ENCODE results near the gene NDUFB6.
A peak's percentile ranks its signal among the peaks of the same experiment; 100 is the strongest.
"Not testable (repeated sequence)": the region's sequence is repeated elsewhere in the genome, so short reads cannot be mapped to it uniquely, and the experiment has no call there.

The NDUFB6 gene

DNA sequence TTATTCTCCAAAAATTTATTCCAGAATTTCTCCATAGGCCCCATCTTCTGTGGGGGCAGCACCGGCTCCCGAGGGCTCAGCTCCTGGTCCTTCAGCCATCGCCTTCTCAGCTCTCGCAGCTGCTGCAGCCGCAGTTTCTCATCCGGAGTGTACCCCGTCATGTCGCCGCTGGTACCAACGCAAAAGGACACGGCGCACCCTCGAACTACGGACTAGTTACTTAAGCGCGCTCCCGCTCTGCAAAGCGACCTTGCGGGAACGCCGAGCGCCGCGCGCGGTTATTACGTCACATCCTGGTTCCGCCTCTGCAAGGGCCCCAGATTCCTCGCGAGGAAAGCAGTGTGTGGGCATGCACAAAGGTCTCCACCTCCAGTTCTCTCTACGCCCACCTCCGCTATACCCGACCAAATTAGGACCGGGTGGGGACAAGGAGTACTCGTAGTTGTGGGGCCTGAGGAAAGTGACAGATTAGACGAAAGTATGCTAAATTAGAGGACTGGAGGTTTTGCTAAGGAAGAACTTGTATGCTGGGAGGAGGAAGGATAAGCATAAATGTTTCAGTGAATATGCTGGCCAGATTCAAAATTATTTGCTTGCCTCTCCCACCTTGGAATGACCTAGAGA is at the start of gene NDUFB6:
NDUFB6 (minus strand) TSS at position 260 of the 624 bp plus-strand sequence; CDS start at position 161, 99 bp downstream.
- peak; percentile 94 to 96 for DNase-seq

DNA sequence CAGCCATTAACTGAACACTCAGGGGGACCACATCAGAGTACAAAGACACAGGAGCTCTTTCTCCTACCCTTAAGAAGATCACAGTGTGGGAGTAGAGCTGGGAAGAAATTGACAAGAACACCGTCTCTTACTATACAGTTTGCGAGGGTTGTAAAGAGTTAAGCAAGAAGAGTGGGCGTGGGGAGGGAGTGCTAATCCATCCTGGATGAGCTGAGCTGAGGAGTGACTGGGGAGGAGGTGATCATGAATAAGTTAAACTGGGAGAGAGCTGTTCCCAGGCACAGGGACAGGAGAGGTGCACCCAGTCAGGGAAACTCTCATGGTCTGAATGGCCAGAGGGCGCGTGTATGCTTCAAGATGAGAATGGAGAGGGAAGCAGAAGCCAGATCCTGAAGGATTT is 45.3 kb upstream of the NDUFB6 start:
- DNase-seq, result no peak

DNA sequence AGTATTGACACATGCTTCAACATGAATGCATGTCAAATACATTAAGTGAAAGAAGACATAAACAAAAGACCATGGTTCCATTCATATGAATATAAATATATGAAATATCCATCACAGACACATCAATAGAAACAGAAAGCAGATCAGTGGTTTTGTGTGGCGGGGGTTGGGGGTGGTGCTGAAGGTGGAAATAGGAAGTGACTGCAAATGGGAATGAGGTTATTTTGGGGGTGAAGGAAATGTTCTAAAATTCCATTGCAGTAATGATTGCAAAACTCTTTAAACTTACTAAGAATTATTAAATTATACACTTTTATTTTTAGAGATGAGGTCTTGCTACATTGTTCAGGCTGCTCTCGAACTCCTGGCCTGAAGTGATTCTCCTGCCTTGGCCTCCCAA is 33.9 kb upstream of the NDUFB6 start:
- no peak for DNase-seq

DNA sequence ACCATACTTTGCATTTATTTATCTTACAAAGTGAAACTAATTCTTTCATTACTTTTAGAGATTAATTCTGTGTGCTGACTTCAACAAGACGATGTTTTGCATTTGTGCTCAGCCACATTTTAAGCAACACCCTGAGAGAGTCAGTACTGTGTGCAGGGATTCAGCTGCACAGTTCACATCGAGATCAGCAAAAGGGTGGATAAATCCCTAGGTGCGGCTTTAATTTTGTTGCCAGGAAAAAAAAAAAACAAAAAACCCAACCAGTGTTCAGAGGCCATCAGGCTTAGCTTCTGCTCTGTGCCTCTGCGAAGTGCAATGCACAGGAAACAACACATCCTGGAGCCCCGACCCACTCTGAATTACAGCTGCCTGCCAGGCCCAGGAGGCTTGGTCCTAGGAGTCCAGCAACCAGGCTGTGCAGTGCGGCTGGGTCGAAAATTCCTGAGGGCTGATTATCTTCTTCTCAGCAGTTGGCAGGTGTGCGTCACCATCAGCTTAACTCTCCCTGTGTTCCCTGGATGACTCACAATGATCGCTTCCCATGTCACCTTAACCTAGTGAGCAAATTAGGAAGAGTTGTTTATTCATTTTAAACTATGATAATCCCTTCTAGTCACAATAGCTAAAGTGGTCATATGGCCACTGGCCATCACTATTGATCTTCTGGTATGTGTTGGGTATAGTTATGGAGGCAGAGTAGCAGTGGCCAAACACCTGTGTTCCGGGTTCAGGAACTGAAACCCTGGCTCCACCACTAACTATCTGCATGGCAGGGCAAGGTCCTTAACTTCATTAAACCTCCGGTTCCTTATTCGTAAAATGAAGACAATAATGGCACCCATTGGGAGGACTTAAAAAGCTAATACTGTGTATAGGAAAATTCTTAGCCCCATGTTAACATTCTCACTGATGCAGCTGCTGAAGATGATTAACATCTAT is 31.2 kb upstream of the NDUFB6 start:
- no peak for DNase-seq

DNA sequence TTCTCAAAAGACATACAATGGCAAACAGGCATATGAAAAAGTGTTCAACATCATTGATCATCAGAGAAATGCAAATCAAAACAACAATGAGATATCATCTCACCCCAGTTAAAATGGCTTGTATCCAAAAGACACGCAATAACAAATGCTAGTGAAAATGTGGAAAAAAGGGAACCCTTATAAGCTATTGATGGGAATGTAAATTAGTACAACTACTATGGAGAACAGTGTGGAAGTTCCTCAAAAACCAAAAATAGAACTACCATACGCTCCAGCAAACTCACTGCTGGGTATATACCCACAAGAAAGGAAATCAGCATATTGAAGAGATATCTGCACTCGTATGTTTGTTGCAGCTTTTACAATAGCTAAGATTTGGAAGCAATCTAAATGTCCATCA is 26.1 kb upstream of the NDUFB6 start:
- DNase-seq, result not testable (repeated sequence)

DNA sequence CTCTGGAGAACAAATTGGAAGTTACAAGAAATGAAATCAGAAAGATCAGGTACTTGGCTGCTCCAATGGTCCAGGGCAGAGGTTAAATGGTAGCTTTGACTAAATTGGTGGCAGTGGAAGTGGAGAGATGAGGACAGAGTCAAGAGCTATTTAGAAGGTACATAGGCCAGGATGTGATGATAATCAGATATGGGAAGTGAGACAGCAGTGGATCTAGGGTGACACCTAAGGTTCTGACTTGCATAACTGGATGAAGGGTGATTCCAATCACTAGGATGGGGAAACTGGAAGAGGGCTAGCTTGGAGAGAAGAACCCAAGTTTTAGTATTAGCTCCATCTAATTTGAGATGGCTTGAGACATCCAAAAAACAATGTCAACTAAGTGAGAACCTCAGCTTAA is 24.0 kb upstream of the NDUFB6 start:
- no peak for DNase-seq

DNA sequence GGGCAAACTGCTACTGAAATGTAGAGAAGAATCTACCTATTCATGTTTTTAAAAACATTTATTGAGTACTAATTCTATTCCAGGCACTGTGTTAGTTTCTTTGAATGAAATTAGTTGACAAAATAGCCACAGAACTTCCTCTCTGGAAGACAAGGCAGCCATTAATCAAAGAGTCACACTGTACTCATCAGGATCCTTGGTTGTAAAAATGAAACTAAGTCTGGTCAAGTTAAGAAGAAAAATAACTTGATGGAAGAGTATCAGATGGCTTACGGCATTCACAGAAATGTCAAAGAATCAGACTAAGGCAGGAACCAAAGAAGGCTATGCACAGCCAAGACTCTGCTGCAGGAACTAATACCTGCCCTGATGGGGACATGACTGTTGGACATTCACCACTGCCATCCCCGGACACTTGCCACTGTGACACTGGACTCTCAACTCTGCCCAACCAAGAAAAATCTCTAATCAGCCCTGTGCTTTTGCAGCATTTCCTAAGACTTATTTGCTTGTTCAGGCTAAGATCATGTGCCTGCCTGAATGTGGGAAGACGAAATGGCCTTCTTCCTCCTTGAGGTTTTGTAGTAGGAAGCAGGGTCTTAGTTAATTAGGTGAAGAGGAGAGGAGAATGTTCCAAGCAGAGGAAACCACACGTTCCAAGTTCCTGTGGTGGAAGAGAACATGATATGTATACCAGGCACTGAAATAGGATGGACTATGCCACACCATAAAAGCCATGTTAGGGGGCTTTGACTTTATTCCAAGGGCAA is 23.3 kb upstream of the NDUFB6 start:
- no peak for DNase-seq

DNA sequence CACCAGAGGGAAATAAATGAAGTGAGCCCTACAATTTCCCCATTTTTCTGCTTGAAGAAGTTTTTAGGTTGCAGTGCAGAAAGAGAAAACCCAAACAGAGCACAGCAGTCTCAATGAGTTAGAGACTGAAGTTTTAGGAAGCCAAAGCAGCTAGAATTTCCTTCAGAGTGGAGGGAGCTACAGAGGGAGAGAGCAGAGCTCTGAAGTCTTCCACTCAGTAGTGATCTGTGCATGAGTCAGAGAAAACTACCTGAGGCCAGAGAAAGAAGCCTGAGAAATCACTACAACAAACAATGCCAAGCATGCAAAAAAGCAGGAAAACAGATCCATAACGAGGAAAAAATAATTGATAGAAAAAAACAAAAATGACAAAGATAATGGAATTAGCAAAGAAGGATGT is 17.9 kb upstream of the NDUFB6 start:
- no peak for DNase-seq

DNA sequence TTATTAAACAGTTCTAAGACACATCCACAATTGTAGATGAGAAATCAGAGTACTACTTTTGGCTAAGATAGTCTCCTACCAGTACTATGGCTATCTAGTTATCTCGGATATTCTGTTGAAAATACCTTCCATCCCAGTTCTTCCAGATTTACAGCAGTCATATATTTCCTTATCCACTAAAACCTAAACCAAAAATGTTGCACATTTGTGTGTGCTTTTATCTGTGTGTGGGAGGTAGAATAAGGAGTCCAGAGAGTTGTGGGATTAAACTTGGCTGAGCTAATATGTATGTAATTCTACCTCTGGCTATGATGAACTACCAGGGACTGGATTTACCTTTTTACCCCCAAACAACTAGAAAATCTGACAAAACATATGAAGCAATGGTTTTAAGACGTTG is 17.5 kb upstream of the NDUFB6 start:
- DNase-seq, result no peak

DNA sequence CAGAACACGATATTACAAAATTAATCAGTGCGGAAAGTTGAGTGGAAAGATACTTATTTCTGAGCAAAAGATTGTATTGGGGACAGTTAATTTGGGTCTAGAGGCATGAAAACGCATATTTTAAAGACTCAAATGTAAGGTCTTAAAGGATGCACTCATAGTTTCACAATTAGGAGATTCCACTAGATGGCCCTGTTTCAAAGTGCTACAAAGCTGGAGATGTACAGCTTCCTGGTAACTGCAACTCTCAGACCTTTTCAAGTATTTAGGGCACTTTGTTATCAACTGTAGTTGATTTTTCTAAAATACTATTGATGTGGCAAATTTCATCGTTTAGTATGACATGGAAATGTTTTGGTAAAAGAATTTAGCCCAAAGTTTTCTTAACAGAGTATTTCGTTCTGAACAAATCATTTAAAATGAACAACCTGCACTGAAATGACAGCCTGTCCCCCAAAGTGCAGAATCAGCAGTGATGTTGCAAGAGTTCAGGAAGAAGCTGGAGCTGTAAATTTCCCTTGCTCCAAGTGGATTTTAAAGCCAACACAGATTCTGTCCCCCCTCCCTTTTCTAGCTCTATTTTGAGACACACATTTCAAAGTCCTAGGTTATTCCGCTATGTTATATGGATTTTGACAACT is 16.2 kb upstream of the NDUFB6 start:
- peak in 1 of 2 donors; percentile 23 for DNase-seq

DNA sequence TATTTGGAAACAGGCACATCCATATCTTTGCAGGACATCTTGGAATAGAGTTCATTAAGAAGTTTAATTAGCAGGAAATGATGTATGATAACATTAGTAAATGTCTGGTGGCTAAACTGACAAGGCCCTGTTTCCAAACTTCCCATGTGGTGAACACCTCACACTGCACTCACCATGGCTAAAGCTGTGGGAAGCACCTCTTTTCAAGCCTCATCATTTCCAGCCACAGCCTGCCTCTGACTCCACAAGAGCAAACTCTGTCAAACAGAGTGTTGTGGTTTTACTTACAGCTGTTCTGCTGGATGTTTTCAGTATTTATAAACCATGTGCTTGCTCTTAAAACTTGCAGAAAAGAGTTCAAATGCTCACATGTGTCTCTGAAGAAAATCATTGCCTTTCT is 14.9 kb upstream of the NDUFB6 start:
- DNase-seq, result no peak

DNA sequence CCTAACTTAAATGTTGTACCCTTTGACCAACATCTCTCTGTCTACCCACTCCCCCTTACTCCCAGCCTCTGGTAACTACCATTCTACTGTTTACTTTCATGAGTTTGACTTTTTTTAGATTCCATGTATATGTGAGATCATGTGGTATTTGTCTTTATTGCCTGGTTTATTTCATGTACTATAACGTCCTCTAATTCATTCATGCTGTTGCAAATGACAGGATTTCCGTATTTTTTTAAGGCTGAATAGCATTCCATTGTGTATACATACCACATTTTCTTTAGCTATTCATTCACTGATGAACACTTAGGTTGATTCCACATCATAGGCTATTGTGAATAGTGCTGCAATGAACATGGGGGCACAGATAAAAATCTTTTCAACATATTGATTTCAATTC is 11.8 kb upstream of the NDUFB6 start:
- DNase-seq, result no peak

DNA sequence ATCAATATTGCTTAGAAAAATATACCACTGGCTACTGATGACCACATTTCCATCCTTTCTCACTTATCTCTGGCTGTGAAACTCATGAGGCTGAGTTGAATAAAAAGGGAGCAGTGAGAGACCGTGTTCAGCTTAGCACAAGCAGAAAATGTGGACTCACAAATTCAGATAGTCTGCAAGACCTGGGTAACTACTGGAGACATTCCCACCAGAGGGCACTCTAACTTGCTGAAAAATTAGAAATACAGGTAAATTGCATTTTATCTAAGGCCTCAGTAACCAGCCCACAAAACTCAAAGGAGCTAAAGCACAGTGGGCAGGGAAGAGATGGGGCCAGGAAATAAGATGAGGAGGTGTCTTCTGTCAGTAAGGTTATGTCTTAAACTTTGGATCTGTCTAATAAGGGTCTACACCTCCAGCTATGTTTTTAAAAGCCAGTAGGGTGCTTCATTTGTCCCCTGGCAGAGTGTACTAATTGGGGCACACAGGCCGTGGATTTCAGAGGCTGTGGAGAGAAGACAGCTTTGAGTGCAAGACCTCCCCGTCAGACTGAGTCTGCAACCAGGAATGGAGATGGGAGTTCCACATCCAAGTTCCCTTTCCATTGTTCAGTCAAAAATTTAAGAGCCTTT is 8.7 kb upstream of the NDUFB6 start:
- peak; percentile 23 to 59 for DNase-seq

DNA sequence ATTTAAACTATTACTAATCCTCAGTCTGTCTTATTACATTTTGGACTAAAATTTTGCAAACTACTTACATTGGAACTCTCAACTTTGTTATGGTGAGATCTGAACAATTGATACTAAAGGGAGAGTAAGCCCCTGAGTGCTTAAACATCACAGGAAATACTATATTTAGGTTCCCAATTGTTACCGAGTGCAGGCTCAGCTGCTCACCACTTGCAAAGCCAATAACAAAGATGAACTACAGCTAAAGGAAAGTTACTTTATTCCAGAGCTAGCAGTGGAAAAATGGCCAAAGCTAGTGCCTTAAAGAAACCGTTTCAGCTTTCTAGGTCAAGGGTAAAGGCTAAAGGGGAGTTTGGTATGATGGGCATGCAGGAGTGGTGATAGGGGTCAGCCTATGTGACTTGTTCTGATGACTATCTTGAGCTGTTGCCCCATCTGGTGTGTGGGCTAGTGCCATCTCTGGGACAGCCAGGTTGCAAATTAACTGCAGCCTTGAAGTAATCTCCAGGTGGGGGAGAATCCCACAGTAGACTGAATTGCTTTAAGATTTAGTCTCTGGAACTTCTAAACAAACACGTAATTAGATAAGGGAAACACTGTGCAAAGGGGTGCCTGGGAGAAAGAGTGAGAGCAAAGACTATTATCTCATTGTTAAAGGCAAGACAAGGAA is 7.8 kb upstream of the NDUFB6 start:
- DNase-seq, result no peak

DNA sequence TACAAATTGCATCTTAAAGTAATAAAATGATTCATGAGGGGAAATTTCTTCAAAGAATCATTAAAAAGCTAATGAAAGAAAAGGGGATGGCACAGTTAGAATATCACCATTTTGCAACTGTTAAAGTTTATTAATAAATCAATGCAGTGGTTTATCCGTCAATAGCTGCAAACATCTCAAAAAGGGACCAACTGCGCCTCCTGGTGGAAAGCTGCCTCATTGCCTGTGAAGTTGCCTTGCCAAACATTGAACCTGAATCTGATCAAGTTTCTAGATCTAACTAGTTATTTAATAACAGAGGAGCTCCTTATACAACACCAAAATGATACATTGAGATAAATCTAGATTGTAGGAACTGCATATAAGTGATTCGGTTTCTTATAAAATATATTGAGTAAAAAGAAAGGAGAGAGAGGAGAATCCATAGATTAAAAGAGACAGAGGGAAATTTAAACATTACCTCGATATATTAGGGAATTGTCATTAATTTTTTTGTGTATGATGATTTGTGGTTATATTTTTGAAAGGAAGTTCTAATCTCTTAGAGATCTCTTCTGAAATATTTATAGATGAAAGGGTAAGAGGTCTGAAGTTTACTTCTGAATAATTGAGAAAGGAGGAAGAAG is 6.9 kb upstream of the NDUFB6 start:
- peak; percentile 68 to 83 for DNase-seq

DNA sequence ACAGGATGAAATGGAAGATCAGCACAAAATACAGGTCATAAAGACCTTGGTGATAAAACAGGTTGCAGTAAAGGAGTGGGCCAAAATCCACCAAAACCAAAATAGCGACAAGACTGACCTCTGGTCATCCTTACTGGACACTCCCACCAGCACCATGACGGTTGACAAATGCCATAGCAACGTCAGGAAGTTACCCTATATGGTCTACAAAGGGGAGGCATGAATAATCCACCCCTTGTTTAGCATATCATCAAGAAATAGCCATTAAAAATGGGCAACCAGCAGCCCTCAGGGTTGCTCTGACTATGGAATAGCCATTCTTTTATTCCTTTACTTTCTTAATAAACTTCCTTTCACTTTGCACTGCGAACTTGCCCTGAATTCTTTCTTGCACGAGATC is 6.0 kb upstream of the NDUFB6 start:
- no peak for DNase-seq

DNA sequence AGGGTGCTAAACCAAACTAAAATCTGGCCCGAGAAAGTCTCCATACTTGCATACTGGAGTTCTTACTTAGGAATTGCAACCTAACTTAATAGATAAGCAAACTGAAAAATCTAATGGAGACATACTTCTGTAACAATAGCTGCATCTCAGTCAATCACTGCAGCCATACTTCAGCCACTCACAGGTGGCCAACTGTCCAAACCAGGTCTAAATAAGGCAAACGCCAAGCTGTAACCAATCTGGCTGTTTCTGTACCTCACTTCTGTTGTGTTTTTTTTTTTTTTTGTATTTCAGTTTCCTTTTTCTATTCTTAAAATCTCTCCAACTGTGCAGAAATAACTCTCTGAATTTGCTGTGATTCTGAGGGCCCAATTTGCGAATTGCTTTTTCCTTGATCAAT is 4.4 kb upstream of the NDUFB6 start:
- DNase-seq, result no peak

DNA sequence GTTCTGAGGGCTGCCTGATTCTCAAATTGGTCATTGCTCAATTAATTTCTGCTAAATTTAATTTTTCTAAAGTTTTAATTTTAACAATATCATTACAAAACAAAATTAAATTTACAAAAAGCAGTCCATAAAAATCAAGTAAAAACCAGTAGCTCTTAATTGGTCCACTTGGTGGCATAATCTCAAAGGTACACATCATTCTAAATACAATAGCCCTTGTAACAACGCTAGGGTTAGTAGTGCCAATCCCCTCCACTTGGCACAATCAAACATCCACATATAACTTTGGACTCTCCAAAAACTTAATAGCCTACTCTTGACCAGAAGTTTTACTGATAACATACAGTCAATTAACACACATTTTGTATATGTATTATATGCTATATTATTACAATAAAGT is 1.9 kb upstream of the NDUFB6 start:
- no peak for DNase-seq

DNA sequence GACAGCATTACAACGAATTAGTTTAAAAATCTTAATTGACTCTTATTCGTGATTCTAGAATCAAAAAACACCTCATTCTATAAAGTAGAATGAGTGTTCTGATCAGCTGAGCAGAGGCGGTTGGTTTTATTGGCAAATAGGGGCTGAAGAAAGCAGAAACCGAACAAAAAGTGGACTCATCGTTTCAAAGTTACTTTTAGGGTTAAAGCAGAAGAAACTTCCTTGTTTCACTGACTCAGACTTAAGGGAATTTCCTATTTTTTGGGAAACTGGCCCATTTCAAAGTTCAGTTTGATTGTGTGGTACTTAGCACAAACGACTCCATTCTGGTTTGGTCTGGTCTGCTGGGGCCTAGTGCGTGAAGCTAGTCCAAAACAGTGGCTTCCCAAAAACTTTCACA is 862 bp upstream of the NDUFB6 start:
- no peak for DNase-seq

DNA sequence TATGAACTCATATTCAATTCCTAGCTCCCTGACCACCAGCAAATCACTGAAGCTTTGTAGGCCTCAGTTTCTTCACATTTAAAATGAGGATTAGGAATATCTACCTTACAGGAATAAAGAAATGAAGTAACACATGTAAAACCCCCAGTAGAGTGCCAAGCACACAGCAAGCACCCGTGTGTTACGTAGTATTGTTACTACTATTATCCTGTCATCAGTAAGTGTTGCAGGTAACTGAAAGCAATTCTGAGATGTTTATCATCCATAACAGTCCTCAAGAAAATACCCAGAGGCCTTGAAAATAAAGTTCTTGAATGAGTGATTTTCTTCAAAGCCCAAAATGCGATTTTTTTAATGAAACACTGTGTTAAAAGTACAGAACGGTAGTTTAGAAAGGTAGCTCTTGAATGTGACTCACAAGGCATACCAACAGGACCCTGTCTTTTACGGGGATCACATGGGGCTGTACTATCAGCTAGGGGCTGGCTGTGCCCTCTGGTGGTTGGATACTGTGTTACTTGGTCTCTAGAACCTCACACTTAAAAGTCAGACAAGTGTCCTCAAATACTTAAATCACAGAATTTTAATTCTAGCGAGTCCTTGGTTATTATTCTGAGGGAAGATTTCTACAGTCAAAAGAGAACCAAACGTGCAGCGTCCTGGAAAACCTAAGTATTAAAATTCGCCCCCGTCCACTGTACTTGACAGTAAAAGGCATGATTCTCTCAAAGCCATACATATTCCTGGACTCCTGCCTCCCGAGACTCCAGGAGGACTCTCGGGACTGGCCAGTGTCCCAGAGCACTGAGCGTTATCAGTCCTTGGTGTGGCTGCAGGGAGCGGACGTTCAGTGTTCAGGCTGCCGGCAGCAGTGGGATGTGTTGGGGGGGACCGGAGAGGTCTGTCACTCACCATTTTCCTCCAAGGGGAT is 725 bp downstream of the NDUFB6 start:
- peak; percentile 81 to 88 for DNase-seq
